Right lobe of liver (tissue), 6 donors: Measurements from ENCODE around the gene CLSTN1. TPM values are rescaled to one million over a fixed set of nuclear protein-coding genes. Genes with fewer than 3 reads are reported as not detected.
A peak's percentile ranks its signal among the peaks of the same experiment; 100 is the strongest.

ENCODE experiments used
- ATAC-seq, 4 donors: fragments of 200-7000 bp; cut with Tn5 transposase; one replicate each; pipeline ENCODE4 v1.9.1; 2020; ENCODE audit warnings: mild to moderate bottlenecking in 4 of 4, moderate library complexity in 4 of 4
- DNase-seq, 3 donors: peaks; one replicate each; pipeline ENCODE4 v3.0.0-alpha.2; 2020
- H3K27ac ChIP-seq, 3 donors: fragments of 200-600 bp; one replicate each; pipeline ENCODE4 v1.8.0; 2022
- H3K27me3 ChIP-seq, 2 donors: fragments of 200-600 bp; one replicate each; pipeline ENCODE4 v1.8.0; 2022
- H3K36me3 ChIP-seq, 4 donors: fragments of 200-600 bp; sonication (generic) in 1 of 4; one replicate each; pipeline versions ENCODE4 v1.5.1 to v1.8.0; 2017 to 2022; ENCODE audit warnings: control low read depth in 1 of 4
- H3K4me1 ChIP-seq, 4 donors: fragments of 200-600 bp; sonication (generic) in 1 of 4; one replicate each; pipeline versions ENCODE4 v1.5.1 to v1.8.0; 2017 to 2022; ENCODE audit warnings: control low read depth in 1 of 4
- H3K4me3 ChIP-seq, 3 donors: fragments of 200-600 bp; one replicate each; pipeline ENCODE4 v1.8.0; 2022
- H3K9me3 ChIP-seq, 4 donors: fragments of 200-600 bp; sonication (generic) in 1 of 4; one replicate each; pipeline versions ENCODE4 v1.5.1 to v1.8.0; 2017 to 2022; ENCODE audit warnings: control low read depth in 1 of 4
- POLR2A ChIP-seq: fragments of 450-650 bp; IDR thresholded peaks from one replicate; pipeline ENCODE4 v1.6.1; 2017; ENCODE audit warnings: antibody characterized with exemption, mild to moderate bottlenecking
- WGBS: methylation state at CpG from one replicate; pipeline ENCODE4 v1.1.6; 2018; ENCODE audit warnings: low coverage, low lambda C conversion rate; ENCODE audit not compliant: insufficient coverage; ENCODE audit errors: missing lambda C conversion rate; 5-methylcytosine and 5-hydroxymethylcytosine counted together
- intact Hi-C, 2 donors: fragments of 100-400 bp; cut with DNase I; formaldehyde crosslinking; loops; one replicate each; pipeline versions ENCODE4 v1.11.2 to v1.14.1; 2022
- total RNA-seq, 6 experiments: library from RNA; depleted of rRNA in 2 of 6; stranded (reverse); fragments of >200 nt in 2 of 6; fragmentation: NEBNext Ultra II Directional in 3 of 6; extraction: Animal tissue kit (Norgen Biotek cat#: 25700) in 3 of 6; gene quantifications; one replicate each; pipeline versions ENCODE4 v1.1.0 to v1.2.4, GENCODE V29; 2016 to 2023
- TF ChIP-seq, protein P1 (sequence below), 4 donors: fragments of 200-600 bp in 3 of 4; fragments of 450-650 bp in 1 of 4; IDR thresholded peaks; one replicate each; pipeline versions ENCODE4 v1.5.1 to v1.8.0; 2016 to 2022; ENCODE audit warnings: antibody characterized with exemption in 4 of 4, mild to moderate bottlenecking in 2 of 4
- donor health status: DM: no; HTN: yes; CAD: no.
- donor health status: DM: no; HTN: no; CAD: no.
- donor health status: DM: no; HTN: no; CAD: no.
- donor health status: DM: no; HTN: yes; CAD: no.
- donor health status: DM: no; HTN: yes; CAD: no.

The CLSTN1 gene
- total RNA-seq, 6 experiments from 2014 or later, result 4.4 to 9.9 (median 8.3) TPM

DNA sequence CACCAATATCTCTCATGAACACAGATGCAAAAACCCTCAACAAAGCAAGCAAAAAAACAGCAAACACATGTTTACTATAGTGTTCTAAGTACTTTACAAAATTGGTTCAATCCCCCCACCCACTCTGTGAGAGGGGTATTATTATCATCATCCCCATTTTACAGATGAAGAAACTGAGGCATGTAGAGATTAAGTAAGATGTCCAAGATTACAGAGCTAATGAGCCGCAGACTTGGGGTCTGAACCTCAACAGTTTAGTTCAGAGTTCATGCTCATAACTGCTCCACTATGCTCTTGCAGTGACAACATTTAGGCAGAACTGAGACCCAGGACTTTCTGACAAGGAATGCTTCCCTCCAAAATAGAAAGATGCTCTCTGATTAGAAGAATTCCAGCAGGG, 21.9 kb downstream of the CLSTN1 start:
- Histone ChIP-seq H3K4me3 (no peak overlapping the region), H3K27ac (no peak overlapping the region), H3K27me3 (no peaks in the 10 kb centered on the region), H3K4me1 (no peaks in the 10 kb centered on the region), H3K36me3 (no peaks in the 10 kb centered on the region), H3K9me3 (no peaks in the 10 kb centered on the region)
- ATAC-seq (no peak), DNase-seq (no peak)
- TF ChIP-seq, protein P1, sequence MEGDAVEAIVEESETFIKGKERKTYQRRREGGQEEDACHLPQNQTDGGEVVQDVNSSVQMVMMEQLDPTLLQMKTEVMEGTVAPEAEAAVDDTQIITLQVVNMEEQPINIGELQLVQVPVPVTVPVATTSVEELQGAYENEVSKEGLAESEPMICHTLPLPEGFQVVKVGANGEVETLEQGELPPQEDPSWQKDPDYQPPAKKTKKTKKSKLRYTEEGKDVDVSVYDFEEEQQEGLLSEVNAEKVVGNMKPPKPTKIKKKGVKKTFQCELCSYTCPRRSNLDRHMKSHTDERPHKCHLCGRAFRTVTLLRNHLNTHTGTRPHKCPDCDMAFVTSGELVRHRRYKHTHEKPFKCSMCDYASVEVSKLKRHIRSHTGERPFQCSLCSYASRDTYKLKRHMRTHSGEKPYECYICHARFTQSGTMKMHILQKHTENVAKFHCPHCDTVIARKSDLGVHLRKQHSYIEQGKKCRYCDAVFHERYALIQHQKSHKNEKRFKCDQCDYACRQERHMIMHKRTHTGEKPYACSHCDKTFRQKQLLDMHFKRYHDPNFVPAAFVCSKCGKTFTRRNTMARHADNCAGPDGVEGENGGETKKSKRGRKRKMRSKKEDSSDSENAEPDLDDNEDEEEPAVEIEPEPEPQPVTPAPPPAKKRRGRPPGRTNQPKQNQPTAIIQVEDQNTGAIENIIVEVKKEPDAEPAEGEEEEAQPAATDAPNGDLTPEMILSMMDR (IDR thresholded peaks at IDR 0.05), result no peak
- no peak for TF ChIP-seq POLR2A
- intact Hi-C loops, result no loop called here
- 100% methylated on average over 1 of the region's 1 CpG for WGBS

DNA sequence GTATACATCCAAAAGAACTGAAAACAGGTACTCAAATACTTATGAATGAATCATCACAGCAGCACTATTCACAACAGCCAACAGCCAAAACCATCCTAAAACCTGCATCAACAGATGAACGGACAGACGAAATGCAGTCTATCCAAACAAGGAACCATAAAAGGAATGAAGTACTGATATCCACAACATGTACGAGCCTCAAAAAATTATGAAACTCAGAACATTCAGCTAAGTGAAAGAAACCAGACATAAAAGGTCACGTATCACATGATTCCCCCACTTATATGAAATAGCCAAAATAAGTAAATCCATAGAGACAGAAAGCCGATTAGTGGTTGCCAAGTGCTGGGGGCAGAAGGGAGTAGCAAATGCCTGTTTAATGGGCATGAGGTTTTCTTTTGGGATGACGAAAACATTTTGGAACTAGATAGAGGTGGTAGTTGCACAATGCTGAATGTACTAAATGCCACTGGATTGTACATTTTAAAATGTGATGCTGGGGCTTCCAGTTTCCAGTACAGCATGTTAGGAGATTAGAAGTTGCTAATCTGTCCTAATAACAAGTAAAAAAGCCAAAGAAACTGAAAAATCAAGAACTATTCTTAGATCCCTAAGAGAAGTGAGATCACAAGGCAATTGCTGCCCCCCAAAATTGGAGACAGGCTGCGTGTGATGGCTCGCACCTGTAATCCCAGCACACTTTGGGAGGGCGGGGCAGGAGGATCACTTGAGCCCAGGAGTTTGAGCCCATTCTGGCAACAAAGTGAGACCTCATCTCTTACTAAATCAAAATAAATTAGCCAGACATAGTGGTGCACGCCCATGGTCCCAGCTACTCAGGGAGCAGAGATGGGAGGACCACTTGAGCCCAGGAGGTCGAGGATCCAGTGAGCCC, 25.3 kb downstream of the CLSTN1 start:
- no peak for ATAC-seq
- no peak for DNase-seq
- peak overlapping the region in 1 of 3 donors; percentile 7 for H3K27ac ChIP-seq

DNA sequence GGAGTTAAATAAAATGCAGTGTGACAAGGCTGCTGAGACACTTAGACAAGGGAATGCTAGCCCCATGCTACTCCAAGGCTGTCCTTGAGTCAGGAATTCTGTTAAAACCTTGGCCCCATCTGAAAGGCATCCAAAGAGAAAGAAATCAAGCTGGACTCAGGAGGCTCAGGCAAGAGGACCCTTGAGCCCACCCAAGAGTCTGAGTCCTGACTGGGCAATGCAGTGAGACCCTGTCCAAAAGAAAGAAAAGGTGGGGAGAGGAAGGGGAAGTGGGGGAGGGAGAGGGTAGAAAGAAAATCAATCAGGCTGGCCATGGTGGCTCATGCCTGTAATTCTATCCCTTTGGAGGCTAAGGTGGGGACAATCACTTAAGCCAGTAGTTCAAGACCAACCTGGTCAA, 26.7 kb downstream of the CLSTN1 start:
- intact Hi-C loops, result no loop called here

More for the DNA sequence above, 25.3 kb downstream of the CLSTN1 start:
- H3K27me3 ChIP-seq, result no peaks in the 10 kb centered on the region
- H3K4me1 ChIP-seq, result no peaks in the 10 kb centered on the region
- no peak overlapping the region for H3K4me3 ChIP-seq
- 72% methylated on average over 11 of the region's 11 CpGs for WGBS
- no peak for TF ChIP-seq POLR2A
- TF ChIP-seq, protein P1 (IDR thresholded peaks at IDR 0.05), result no peak
- H3K36me3 ChIP-seq, result no peaks in the 10 kb centered on the region
- intact Hi-C loops, result no loop called here
- H3K9me3 ChIP-seq, result no peaks in the 10 kb centered on the region

DNA sequence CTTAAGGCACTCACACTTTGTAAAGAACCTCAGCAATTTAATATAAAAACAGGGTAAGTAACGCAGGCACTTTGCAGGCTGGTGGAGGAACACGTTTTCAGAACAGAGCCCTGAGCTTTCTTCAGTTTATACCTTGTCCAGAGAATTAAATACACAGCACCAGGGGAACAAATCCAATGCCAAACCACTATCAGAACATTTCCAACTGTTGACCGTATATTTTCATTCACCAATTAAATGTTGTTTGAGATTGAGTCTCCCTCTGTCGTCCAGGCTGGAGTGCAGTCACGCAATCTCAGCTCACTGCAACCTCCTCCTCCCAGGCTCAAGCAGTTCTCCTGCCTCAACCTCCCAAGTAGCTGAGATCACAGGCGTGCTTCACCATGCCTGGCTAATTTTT, 29.7 kb downstream of the CLSTN1 start:
- no peak for ATAC-seq
- Histone ChIP-seq H3K36me3 (no peaks in the 10 kb centered on the region), H3K9me3 (no peaks in the 10 kb centered on the region), H3K27ac (no peak overlapping the region), H3K4me3 (no peak overlapping the region), H3K4me1 (no peaks in the 10 kb centered on the region), H3K27me3 (no peaks in the 10 kb centered on the region)
- 70% methylated on average over 5 of the region's 6 CpGs for WGBS
- no peak for DNase-seq
- TF ChIP-seq POLR2A, result no peak
- TF ChIP-seq, protein P1 (IDR thresholded peaks at IDR 0.05), result no peak
- intact Hi-C loops, result no loop called here

More for the DNA sequence above, 26.7 kb downstream of the CLSTN1 start:
- H3K9me3 ChIP-seq, result no peaks in the 10 kb centered on the region
- DNase-seq (no peak), ATAC-seq (no peak)
- no peaks in the 10 kb centered on the region for H3K36me3 ChIP-seq
- TF ChIP-seq, protein P1 (IDR thresholded peaks at IDR 0.05), result no peak
- no peak for TF ChIP-seq POLR2A
- H3K27ac ChIP-seq, result no peak overlapping the region
- H3K4me1 ChIP-seq, result no peaks in the 10 kb centered on the region
- no peak overlapping the region for H3K4me3 ChIP-seq
- H3K27me3 ChIP-seq, result no peaks in the 10 kb centered on the region
